Ascending aorta (tissue), 2 donors: Measurements from ENCODE around the gene AKAP13. TPM values are rescaled to one million over a fixed set of nuclear protein-coding genes. Genes with fewer than 3 reads are reported as not detected.
A peak's percentile ranks its signal among the peaks of the same experiment; 100 is the strongest.

Experiments
- DNase-seq, 2 donors: peaks; one replicate each; pipeline ENCODE4 v3.0.0-alpha.2; 2019; ENCODE audit warnings: low spot score in 2 of 2
- H3K27ac ChIP-seq, 2 donors: fragments of 200-600 bp; sonication (generic); one replicate each; pipeline ENCODE4 v1.5.1; 2016 to 2017; ENCODE audit warnings: mild to moderate bottlenecking in 1 of 2
- H3K27me3 ChIP-seq: fragments of 200-600 bp; sonication (generic); one replicate; pipeline ENCODE4 v1.5.1; 2017
- H3K36me3 ChIP-seq, 2 donors: fragments of 200-600 bp; sonication (generic); one replicate each; pipeline ENCODE4 v1.5.1; 2016
- H3K4me1 ChIP-seq, 2 donors: fragments of 200-600 bp; sonication (generic); one replicate each; pipeline ENCODE4 v1.5.1; 2016 to 2017; ENCODE audit warnings: mild to moderate bottlenecking in 1 of 2
- H3K4me3 ChIP-seq, 2 donors: fragments of 200-600 bp; sonication (generic); one replicate each; pipeline ENCODE4 v1.5.1; 2016 to 2017; ENCODE audit warnings: mild to moderate bottlenecking in 1 of 2
- H3K9me3 ChIP-seq, 2 donors: fragments of 200-600 bp; sonication (generic); one replicate each; pipeline ENCODE4 v1.5.1; 2016
- CTCF ChIP-seq, 3 experiments: fragments of 200-600 bp in 2 of 3; fragments of 450-650 bp in 1 of 3; sonication (generic) in 2 of 3; IDR thresholded peaks; one replicate each; pipeline ENCODE4 v1.5.1; 2016 to 2019; ENCODE audit warnings: antibody characterized with exemption in 3 of 3, mild to moderate bottlenecking in 1 of 3, moderate library complexity in 1 of 3
- intact Hi-C: fragments of 100-400 bp; cut with DNase I; formaldehyde crosslinking; loops from one replicate; pipeline ENCODE4 v1.15.1; 2023
- total RNA-seq: library from RNA; depleted of rRNA; stranded (reverse); fragments of >200 nt; gene quantifications from one replicate; pipeline ENCODE4 v1.1.0, GENCODE V29; 2016

Gene AKAP13
- total RNA-seq, 1 donor from 2014 or later = 74.3 TPM

DNA sequence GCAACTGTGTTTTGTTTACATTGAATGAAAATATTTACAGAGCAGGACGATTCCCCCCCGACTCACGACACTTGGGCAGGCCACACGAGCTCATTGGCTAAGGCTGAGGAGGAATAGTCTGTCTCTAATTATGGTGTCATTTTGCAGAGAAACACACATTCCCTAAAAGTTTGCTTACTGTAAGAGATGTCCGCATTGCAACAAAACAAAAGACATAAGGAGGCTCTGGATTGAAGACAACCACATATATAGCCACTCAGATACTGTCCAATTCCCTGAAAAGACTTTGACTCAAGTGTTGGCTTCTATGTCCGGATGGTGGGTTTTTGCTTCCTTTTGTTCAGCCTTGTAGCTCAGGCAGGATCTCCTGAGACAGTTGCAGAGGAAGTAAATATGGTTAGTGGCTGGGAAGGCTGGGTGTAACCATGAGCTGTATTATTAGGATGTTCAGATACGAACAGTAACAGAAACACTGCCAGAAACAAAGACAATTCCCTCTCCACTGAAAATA is 243.9 kb downstream of the AKAP13 start:
- H3K4me1 ChIP-seq = peaks cover 3 to 31% of the 10 kb centered on the region in 2 donors
- peak overlapping the region; percentile 85 to 86 for H3K27ac ChIP-seq
- intact Hi-C loops = loop anchor here (5.0 kb wide), 1 partner anchor 83 kb away; no protein-coding TSS in a partner anchor
- H3K9me3 ChIP-seq = no peaks in the 10 kb centered on the region
- no peaks in the 10 kb centered on the region for H3K36me3 ChIP-seq
- no peaks in the 10 kb centered on the region for H3K27me3 ChIP-seq
- no peak for TF ChIP-seq CTCF (IDR thresholded peaks at IDR 0.05)
- peak overlapping the region; percentile 18 to 74 for H3K4me3 ChIP-seq
- no peak for DNase-seq

DNA sequence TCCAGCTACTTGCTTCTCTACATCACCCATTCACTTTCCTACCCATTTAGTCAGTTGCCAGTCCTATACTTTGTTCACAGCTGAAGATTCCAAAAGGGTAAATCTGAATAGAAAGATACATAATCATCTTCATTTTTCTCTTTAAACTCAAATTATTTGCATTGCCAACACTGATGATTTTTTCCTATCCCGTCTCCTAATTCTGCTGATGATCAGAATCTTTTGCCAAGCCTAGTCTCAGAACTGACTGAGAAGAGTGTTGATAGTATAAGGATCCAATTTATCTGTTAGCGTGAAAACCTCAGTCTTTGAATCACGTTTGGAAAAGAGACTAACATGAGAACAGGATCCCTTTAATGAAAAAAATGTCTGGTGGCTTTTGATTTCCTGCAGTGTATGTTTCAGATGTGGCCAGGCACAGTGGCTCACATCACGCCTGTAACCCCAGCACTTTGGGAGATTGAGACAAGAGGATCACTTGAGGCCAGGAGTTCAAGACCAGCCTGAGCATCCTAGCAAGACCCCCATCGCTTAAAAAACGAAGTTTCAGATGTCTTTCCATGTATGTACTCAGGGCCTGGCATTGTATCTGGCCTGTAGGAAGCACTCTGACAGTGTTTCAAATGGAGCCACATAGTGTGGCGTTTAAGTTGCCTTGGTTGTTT is 244.9 kb downstream of the AKAP13 start:
- intact Hi-C loops = no loop called here
- no peak for TF ChIP-seq CTCF (IDR thresholded peaks at IDR 0.05)
- no peaks in the 10 kb centered on the region for H3K36me3 ChIP-seq
- H3K9me3 ChIP-seq = no peaks in the 10 kb centered on the region
- peaks cover 3 to 34% of the 10 kb centered on the region in 2 donors for H3K4me1 ChIP-seq
- no peak overlapping the region for H3K4me3 ChIP-seq
- peak overlapping the region; percentile 85 to 86 for H3K27ac ChIP-seq
- no peak for DNase-seq
- H3K27me3 ChIP-seq = no peaks in the 10 kb centered on the region

DNA sequence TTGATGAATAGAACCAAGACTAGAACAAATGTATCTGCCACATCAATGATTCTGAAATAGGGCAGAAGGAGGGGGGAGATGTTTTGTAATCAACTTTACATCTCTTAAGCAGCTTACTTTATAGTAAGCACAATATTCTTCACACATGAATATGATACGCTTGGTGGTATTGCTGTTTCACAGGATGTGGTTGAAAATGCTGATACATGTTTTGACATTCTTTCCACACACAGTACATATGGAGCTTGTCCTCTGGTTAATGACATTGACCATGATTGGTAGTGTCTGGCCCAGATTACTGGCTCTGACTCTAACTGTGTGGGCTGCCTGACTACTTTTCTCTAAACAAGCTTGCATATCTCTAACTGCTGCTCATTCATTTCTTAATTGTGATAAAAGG is 245.5 kb downstream of the AKAP13 start:
- H3K36me3 ChIP-seq = no peaks in the 10 kb centered on the region
- intact Hi-C loops = no loop called here
- H3K4me3 ChIP-seq = no peak overlapping the region
- H3K27me3 ChIP-seq = no peaks in the 10 kb centered on the region
- no peak for TF ChIP-seq CTCF (IDR thresholded peaks at IDR 0.05)
- H3K27ac ChIP-seq = peak overlapping the region; percentile 85 to 86
- DNase-seq = no peak
- H3K4me1 ChIP-seq = peaks cover 3 to 37% of the 10 kb centered on the region in 2 donors
- no peaks in the 10 kb centered on the region for H3K9me3 ChIP-seq

- Histone ChIP-seq H3K4me3 (no peak overlapping the region), H3K36me3 (no peaks in the 10 kb centered on the region), H3K9me3 (no peaks in the 10 kb centered on the region), H3K27me3 (no peaks in the 10 kb centered on the region), H3K27ac (peak overlapping the region; percentile 24 to 35), H3K4me1 (peaks cover 6 to 49% of the 10 kb centered on the region in 2 donors)
- no peak for TF ChIP-seq CTCF (IDR thresholded peaks at IDR 0.05)
- no peak for DNase-seq
- intact Hi-C loops = no loop called here
These were observed 247.0 kb downstream of the AKAP13 start for GRCh38 chr15:85627213-85627935.

DNA sequence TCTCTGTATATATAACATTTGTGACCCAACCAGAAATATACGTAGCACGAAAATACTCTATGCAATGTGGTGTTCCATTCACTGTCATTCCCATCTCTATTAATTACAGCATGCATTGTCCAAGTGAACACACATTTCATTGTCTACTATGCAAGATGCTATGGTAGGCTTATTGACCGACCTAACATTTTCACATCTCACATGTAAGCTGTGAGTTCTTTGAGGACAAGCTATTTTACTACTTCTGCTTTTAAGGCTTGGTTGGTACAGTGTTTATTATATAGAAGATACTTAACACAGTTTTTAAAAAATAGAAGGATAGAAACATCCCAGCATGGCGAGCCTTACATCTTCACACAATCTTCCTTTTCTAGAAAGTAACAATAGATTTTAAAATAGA is 249.9 kb downstream of the AKAP13 start:
- peaks cover 4 to 38% of the 10 kb centered on the region in 2 donors for H3K4me1 ChIP-seq
- TF ChIP-seq CTCF (IDR thresholded peaks at IDR 0.05) = no peak
- intact Hi-C loops = no loop called here
- no peak for DNase-seq
- no peaks in the 10 kb centered on the region for H3K36me3 ChIP-seq
- H3K4me3 ChIP-seq = no peak overlapping the region
- no peak overlapping the region for H3K27ac ChIP-seq
- H3K27me3 ChIP-seq = no peaks in the 10 kb centered on the region
- no peaks in the 10 kb centered on the region for H3K9me3 ChIP-seq
